Spleen (tissue), 11 donors: ENCODE measurements around the gene SOX21. TPM values are rescaled to one million over a fixed set of nuclear protein-coding genes. Genes with fewer than 3 reads are reported as not detected.

Experiments
- DNase-seq: peaks from one replicate; pipeline ENCODE4 v3.0.0-alpha.2; 2020
- H3K27ac ChIP-seq, 8 donors: fragments of 200-600 bp; sonication (generic) in 7 of 8; 1 replicate in 4 of 8; 2 replicates in 4 of 8; pipeline versions ENCODE4 v1.5.0 to v1.8.0; 2016 to 2021; ENCODE audit warnings: inconsistent platforms in 4 of 8, mild to moderate bottlenecking in 4 of 8, moderate library complexity in 1 of 8
- H3K27me3 ChIP-seq, 7 donors: fragments of 200-600 bp; sonication (generic) in 6 of 7; replicated peaks in 1 of 7; 1 replicate in 4 of 7; 2 replicates in 3 of 7; pipeline versions ENCODE4 v1.5.0 to v1.8.0; 2016 to 2021; ENCODE audit warnings: inconsistent platforms in 3 of 7, mild to moderate bottlenecking in 1 of 7
- H3K36me3 ChIP-seq, 6 donors: fragments of 200-600 bp; sonication (generic) in 5 of 6; 1 replicate in 4 of 6; 2 replicates in 2 of 6; pipeline versions ENCODE4 v1.5.0 to v1.8.0; 2016 to 2021; ENCODE audit warnings: inconsistent platforms in 2 of 6
- H3K4me1 ChIP-seq, 6 donors: fragments of 200-600 bp; sonication (generic) in 5 of 6; 1 replicate in 3 of 6; 2 replicates in 3 of 6; pipeline versions ENCODE4 v1.5.0 to v1.8.0; 2016 to 2021; ENCODE audit warnings: inconsistent platforms in 3 of 6
- H3K4me3 ChIP-seq, 8 donors: fragments of 200-600 bp; sonication (generic) in 7 of 8; 1 replicate in 4 of 8; 2 replicates in 4 of 8; pipeline versions ENCODE4 v1.5.0 to v1.8.0; 2016 to 2021; ENCODE audit warnings: inconsistent platforms in 4 of 8, mild to moderate bottlenecking in 4 of 8, moderate library complexity in 2 of 8
- H3K9me3 ChIP-seq, 8 donors: fragments of 200-600 bp; sonication (generic) in 7 of 8; 1 replicate in 4 of 8; 2 replicates in 4 of 8; pipeline versions ENCODE4 v1.5.0 to v1.8.0; 2016 to 2021; ENCODE audit warnings: inconsistent platforms in 4 of 8
- CTCF ChIP-seq, 11 experiments: fragments of 200-600 bp in 7 of 11; fragments of 450-650 bp in 4 of 11; sonication (generic) in 4 of 11; IDR thresholded peaks in 8 of 11; conservative IDR thresholded peaks in 3 of 11; 1 replicate in 7 of 11; 2 replicates in 4 of 11; pipeline versions ENCODE4 v1.4.0 to v1.8.0; 2016 to 2021; ENCODE audit warnings: antibody characterized with exemption in 11 of 11, inconsistent platforms in 4 of 11, mild to moderate bottlenecking in 1 of 11
- POLR2A ChIP-seq, 3 donors: fragments of 450-650 bp; IDR thresholded peaks; one replicate each; pipeline ENCODE4 v1.5.1; 2017; ENCODE audit warnings: antibody characterized with exemption in 3 of 3, mild to moderate bottlenecking in 1 of 3
- POLR2AphosphoS5 ChIP-seq, 3 donors: sonication (generic); formaldehyde crosslinking; IDR thresholded peaks; one replicate each; pipeline ENCODE4 v1.5.1; 2017; ENCODE audit warnings: antibody characterized with exemption in 3 of 3
- WGBS, 5 donors: extraction: QIAGEN DNeasy Blood & Tissue Kit in 3 of 5; methylation state at CpG; one replicate each; pipeline versions ENCODE4 v1.1.5 to v1.1.7; 2013 to 2018; 5-methylcytosine and 5-hydroxymethylcytosine counted together
- intact Hi-C: fragments of 100-400 bp; cut with DNase I; formaldehyde crosslinking; loops from one replicate; pipeline ENCODE4 v1.15.0; 2023; ENCODE audit warnings: low total_unique reads
- polyA plus RNA-seq, 3 donors: library from polyadenylated mRNA; stranded (reverse); fragments of 200-250 nt; gene quantifications; one replicate each; pipeline ENCODE4 v1.2.1, GENCODE V29; 2013
- total RNA-seq, 7 donors: library from RNA; depleted of rRNA in 3 of 7; stranded (reverse); fragments of >200 nt in 3 of 7; fragmentation: NEBNext Ultra II Directional in 4 of 7; extraction: Animal tissue kit (Norgen Biotek cat#: 25700) in 4 of 7; gene quantifications; one replicate each; pipeline versions ENCODE4 v1.1.0 to v1.2.1, GENCODE V29; 2016 to 2021
- donor health status: healthy with polysubstance abuse.
- donor health status: DM: no; HTN: no; CAD: no; lungs with moderate emphysema.
- donor health status: DM: no; HTN: no; CAD: no.
- donor health status: Bipolar disorder and iron deficiency.
- donor health status: healthy.
- donor health status: DM: no; HTN: no; CAD: no.
- donor health status: DM: yes; HTN: yes; CAD: no.

The SOX21 gene
- total and polyA plus RNA-seq, 10 donors, result not detected

GRCh38 chr13:94716016-94716415 is 3.7 kb upstream of the SOX21 start:
- Histone ChIP-seq H3K27ac (no peak overlapping the region), H3K4me3 (no peak overlapping the region), H3K9me3 (no peaks in the 10 kb centered on the region), H3K4me1 (peaks cover 16 to 29% (median 24%) of the 10 kb centered on the region in 6 donors), H3K27me3 (peaks cover 6 to 92% (median 53%) of the 10 kb centered on the region in 7 donors), H3K36me3 (no peaks in the 10 kb centered on the region)
- WGBS, 5 donors, result 18 to 39% (median 20%) methylated on average over 5 of the region's 5 CpGs
- DNase-seq, result no peak
- intact Hi-C loops, result no loop called here
- TF ChIP-seq CTCF (IDR thresholded peaks at IDR 0.05 in 8 of 11, conservative IDR thresholded peaks at IDR 0.05 in 3 of 11), result no peak
- no peak for TF ChIP-seq POLR2AphosphoS5 (IDR thresholded peaks at IDR 0.05)
- no peak for TF ChIP-seq POLR2A (IDR thresholded peaks at IDR 0.05)

- H3K27ac ChIP-seq, result no peak overlapping the region
- TF ChIP-seq CTCF (IDR thresholded peaks at IDR 0.05 in 8 of 11, conservative IDR thresholded peaks at IDR 0.05 in 3 of 11) (no peak), POLR2AphosphoS5 (IDR thresholded peaks at IDR 0.05) (no peak), POLR2A (IDR thresholded peaks at IDR 0.05) (no peak)
- peak overlapping the region in 2 of 8 donors; percentile 20 to 61 for H3K4me3 ChIP-seq
- DNase-seq, result no peak
- WGBS, 5 donors, result 6 to 11% (median 7%) methylated on average over 20 to 22 of the region's 22 CpGs
- peaks cover 16 to 39% (median 30%) of the 10 kb centered on the region in 6 donors for H3K4me1 ChIP-seq
- peaks cover 9 to 94% (median 77%) of the 10 kb centered on the region in 7 donors for H3K27me3 ChIP-seq
- no peaks in the 10 kb centered on the region for H3K36me3 ChIP-seq
- no peaks in the 10 kb centered on the region for H3K9me3 ChIP-seq
- intact Hi-C loops, result no loop called here
These were observed 1.3 kb upstream of the SOX21 start for GRCh38 chr13:94713561-94714182.

GRCh38 chr13:94712812-94713560 is 641 bp upstream of the SOX21 start:
- Histone ChIP-seq H3K4me1 (peaks cover 16 to 41% (median 31%) of the 10 kb centered on the region in 6 donors), H3K36me3 (no peaks in the 10 kb centered on the region), H3K27me3 (peaks cover 9 to 100% (median 84%) of the 10 kb centered on the region in 7 donors), H3K9me3 (no peaks in the 10 kb centered on the region), H3K27ac (no peak overlapping the region), H3K4me3 (peak overlapping the region in 7 of 8 donors; percentile 20 to 61 (median 27))
- WGBS, 5 donors, result 1 to 4% (median 1%) methylated on average over 45 to 79 of the region's 79 CpGs
- TF ChIP-seq POLR2AphosphoS5 (IDR thresholded peaks at IDR 0.05) (peak in 2 of 3 donors; percentile 6 to 32), CTCF (IDR thresholded peaks at IDR 0.05 in 8 of 11, conservative IDR thresholded peaks at IDR 0.05 in 3 of 11) (no peak), POLR2A (IDR thresholded peaks at IDR 0.05) (no peak)
- intact Hi-C loops, result no loop called here
- DNase-seq, result no peak
